GM18873 (cell line): ENCODE results near the gene ZNF468.
"Not testable (repeated sequence)": the region's sequence is repeated elsewhere in the genome, so short reads cannot be mapped to it uniquely, and the experiment has no call there.

Experiments used
- ATAC-seq: cut with Tn5 transposase; IDR thresholded peaks from one replicate; pipeline ENCODE4 v1.9.1; 2021; ENCODE audit warnings: mild to moderate bottlenecking, moderate library complexity, moderate number of reproducible peaks; ENCODE audit not compliant: unreplicated experiment, low FRiP score

ZNF468 gene

DNA sequence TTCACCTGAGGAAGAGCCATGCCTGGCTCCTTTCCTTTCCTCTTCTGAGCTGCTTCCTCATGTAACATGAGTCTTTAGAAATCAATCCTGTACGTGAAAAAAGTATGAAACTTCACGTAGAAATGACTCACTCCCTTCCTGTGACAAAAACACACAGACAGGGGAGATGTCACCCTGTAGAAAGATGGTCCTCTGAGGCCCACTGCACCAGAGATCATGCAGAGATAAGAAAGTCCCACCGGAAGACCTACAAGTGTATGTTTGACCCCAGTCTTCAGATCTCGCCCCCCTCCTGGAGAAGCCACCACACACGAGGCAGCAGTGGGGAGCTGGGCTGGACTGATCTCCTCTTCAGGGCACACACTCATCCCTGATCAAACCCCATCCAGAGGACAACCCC, 23.9 kb downstream of the ZNF468 start:
- not testable (repeated sequence) for ATAC-seq

GRCh38 chr19:52829866-52830265, 27.6 kb downstream of the ZNF468 start:
- ATAC-seq: not testable (repeated sequence)

- ATAC-seq: no peak
These were observed 31.7 kb downstream of the ZNF468 start for GRCh38 chr19:52825765-52826164.

DNA sequence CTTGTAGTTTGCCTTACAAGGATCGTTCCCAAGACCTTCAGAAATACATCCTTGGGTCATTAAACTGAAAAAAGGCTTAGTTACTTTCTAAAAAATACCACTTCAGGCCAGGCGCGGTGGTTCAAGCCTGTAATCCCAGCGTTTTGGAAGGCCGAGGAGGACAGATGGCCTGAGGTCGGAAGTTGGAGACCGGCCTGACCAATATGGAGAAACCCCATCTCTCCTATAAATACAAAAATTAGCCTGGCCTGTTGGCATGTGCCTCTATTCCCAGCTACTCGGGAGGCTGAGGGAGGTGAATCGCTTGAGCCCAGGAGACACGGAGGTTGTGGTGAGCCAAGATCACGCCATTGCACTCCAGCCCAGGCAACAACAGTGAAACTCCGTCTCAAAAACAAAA, 33.7 kb downstream of the ZNF468 start:
- ATAC-seq: no peak

GRCh38 chr19:52821204-52821960, 36.0 kb downstream of the ZNF468 start, which contains the start of gene ZNF28:
TSS of gene ZNF28 (minus strand) at chr19:52821633. CDS start at chr19:52817958, 3,675 bp downstream.
- ATAC-seq: not testable (repeated sequence)

DNA sequence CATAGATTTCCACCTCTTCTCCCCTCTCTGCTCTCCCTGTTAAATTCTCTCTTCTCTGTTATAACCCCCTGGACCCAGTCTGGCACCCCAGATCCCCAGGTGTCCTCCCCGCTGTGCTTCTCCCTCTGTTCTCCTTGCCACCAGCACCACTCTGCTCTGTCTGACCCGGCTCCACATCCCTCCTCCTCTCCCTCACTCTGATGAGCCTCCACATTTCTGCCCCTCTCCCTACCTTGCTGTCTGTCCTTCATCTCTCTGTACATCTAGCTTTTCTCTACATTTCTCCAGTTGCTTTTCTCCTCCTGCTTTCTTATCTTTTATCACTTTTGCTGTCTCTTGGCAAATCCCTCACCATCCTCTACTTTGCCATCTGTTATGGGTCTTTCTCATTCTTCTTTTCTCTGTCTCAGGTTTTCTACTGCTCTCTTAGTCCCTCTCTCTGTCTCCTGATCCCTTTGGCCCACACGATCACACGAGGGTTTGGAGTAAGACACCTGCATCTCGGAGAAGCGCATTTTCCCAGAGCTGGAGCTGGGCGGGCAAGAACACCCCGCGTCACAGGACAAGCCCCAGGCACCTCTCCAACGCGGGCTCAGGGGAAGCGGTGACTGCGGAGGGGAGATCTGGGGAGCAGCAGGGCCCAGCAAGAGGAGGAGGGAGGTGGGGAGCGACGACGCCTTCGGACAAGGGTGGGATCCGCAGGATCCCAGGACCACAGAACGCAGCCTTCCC, 36.8 kb downstream of the ZNF468 start:
- not testable (repeated sequence) for ATAC-seq

DNA sequence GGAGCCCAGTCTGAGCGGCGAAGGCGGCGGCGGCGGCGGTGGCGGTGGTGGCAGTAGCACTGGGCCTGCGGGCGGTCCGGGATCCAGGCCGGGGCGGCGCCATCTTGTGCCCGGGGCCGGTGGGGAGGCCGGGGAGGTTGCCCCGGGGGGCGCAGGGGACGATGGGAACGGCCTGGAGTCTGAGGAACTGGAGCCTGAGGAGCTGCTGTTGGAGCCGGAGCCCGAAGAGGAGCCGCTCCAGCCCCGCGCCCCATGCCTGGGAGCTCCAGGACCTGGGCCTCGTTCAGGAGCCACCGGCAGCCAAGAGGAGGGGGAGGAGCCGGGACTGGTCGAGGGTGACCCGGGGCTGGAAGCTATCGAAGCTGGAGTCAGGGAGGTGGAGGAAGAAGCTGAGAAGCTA, 47.6 kb downstream of the ZNF468 start:
- ATAC-seq: no peak

GRCh38 chr19:52799950-52800640, 57.3 kb downstream of the ZNF468 start:
- not testable (repeated sequence) for ATAC-seq

DNA sequence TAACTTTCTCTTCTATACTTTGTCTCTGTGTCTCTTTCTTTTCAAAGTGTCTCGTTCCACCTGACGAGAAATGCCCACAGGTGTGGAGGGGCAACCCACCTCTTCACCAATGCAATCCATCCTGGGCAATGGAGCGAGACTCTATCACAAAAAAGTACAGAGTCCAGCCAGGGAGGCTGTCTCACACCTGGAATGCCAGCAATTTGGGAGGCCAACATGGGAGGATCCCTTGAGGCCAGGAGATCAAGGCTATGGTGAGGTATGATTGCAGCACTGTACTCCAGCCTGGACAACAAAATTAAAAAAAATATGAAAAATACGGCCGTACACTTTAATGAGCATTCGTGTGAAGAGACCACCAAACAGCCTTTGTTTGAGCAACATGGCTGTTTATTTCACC, 68.0 kb downstream of the ZNF468 start:
- no peak for ATAC-seq
